ENCODE measurements around the gene CSTPP1. TPM values are rescaled to one million over a fixed set of nuclear protein-coding genes. Genes with fewer than 3 reads are reported as not detected.

CSTPP1 gene
- total and polyA plus RNA-seq, 2 donors (not counting 3 experiments of a cell fraction or from before 2014, with no cell fraction given) = 25.9 to 38.2 TPM

DNA sequence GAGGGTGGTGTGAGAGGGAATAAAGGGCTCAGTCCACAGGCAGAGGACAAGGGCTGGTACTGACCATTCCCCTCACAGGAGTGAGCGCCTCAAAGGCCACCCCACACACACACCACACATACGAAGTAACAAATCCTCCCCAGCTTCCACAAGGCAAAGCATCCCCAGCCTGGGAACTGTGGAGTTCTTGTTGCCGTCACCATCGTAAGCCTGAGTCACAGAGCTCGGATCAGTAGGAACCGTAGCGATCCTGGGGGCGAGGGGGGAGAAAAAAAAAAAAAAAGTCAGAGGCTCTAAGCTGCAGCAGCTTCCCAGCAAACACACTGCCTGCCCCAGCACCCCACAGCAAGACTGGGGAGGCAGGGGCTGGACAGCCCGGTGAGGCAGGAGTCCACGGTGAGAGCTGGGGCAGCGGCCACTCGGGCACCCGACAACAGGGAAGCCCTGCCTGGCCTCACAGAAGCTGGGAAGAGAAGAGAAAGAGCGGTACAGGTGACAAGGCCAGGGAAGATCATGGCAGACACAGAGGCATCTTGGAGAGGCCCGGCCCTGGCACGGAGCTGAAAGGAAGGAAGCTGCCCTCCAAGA, 228.8 kb downstream of the CSTPP1 start:
- POLR2A ChIA-PET = no interaction called here
- intact Hi-C loops (cut with micrococcal nuclease) (no loop called here), dilution Hi-C loops (cut with MboI; ENCODE audit: extremely low pct_ligation_motif_present, low sequenced_read_pairs) (no loop called here)
- Histone ChIP-seq H3K9me3 (replicated peaks; ENCODE audit: control insufficient read depth, insufficient read depth, low read length) (no peaks in the 10 kb centered on the region), H4K20me1 (replicated peaks; ENCODE audit: control insufficient read depth, extremely low read depth, insufficient read depth, low read length) (no peaks in the 10 kb centered on the region), H3K9me1 (replicated peaks; ENCODE audit: control insufficient read depth, extremely low read depth, insufficient read depth, low read length) (no peaks in the 10 kb centered on the region), H3K36me3 (ENCODE audit: control insufficient read depth in 2 of 2, extremely low read depth in 1 of 2, insufficient read depth in 2 of 2, low read length in 2 of 2) (peaks cover 11 to 47% of the 10 kb centered on the region in 2 experiments), H2AFZ (ENCODE audit: low read depth, low read length) (no peak overlapping the region), H3K4me1 (ENCODE audit: control insufficient read depth, extremely low read depth, insufficient read depth, low read length) (no peaks in the 10 kb centered on the region), H3K27ac (ENCODE audit: insufficient read depth, low read depth, low read length) (no peak overlapping the region), H3K27me3 (ENCODE audit: control insufficient read depth in 2 of 2, insufficient read depth in 2 of 2, low read length in 2 of 2) (no peaks in the 10 kb centered on the region), H3K4me3 (replicated peaks in 1 of 3; ENCODE audit: insufficient read depth in 1 of 3, low read depth in 1 of 3, low read length in 3 of 3) (no peak overlapping the region), H3K79me2 (ENCODE audit: control insufficient read depth, insufficient read depth, low read length) (peaks cover 4% of the 10 kb centered on the region), H3K9ac (replicated peaks; ENCODE audit: extremely low read depth, insufficient read depth, low read length) (no peak overlapping the region), H3K4me2 (ENCODE audit: insufficient read depth, low read length) (no peak overlapping the region)
- FAIRE-seq = no peak
- DNase-seq (ENCODE audit: low read depth, low spot score) = no peak
- CTCF ChIA-PET = interaction anchor here (1.5 to 4.5 kb wide), 2 partner anchors 12 to 15 kb away, joined by 3 to 36 read pairs; no protein-coding TSS in a partner anchor
- TF ChIP-seq FOS (IDR thresholded peaks at IDR 0.05; ENCODE audit: borderline replicate concordance, insufficient read depth, low read length) (no peak), EZH2 (IDR thresholded peaks at IDR 0.05; ENCODE audit: borderline replicate concordance, low read depth, low read length, severe bottlenecking) (no peak), CTCF (IDR thresholded peaks at IDR 0.05; ENCODE audit: extremely low read depth in 1 of 2, insufficient read depth in 1 of 2, low read depth in 1 of 2, low read length in 2 of 2) (no peak), JUN (IDR thresholded peaks at IDR 0.05; ENCODE audit: borderline replicate concordance, insufficient read depth, insufficient read length, low read depth) (no peak), MAX (IDR thresholded peaks at IDR 0.05; ENCODE audit: insufficient read depth, insufficient read length) (no peak), GATA2 (IDR thresholded peaks at IDR 0.05; ENCODE audit: insufficient read depth, insufficient read length, low read depth, low read length) (no peak), POLR2AphosphoS5 (IDR thresholded peaks at IDR 0.05; ENCODE audit: insufficient read depth, low read depth, low read length) (no peak), MYC (IDR thresholded peaks at IDR 0.05; ENCODE audit: low read depth, low read length) (no peak), POLR2A (IDR thresholded peaks at IDR 0.05; ENCODE audit: low read depth, low read length) (no peak)
- no TSS peak for BruUV-seq (replicated peaks)

Measured in endothelial cell of umbilical vein (primary cell).